Pancreas (tissue), 10 donors: ENCODE data around the gene NTMT2. TPM values are rescaled to one million over a fixed set of nuclear protein-coding genes. Genes with fewer than 3 reads are reported as not detected.

Experiments used
- ATAC-seq, 4 donors: fragments of 200-7000 bp; cut with Tn5 transposase; one replicate each; pipeline versions ENCODE4 v1.8.0 to v1.9.1; 2020; ENCODE audit warnings: mild to moderate bottlenecking in 4 of 4, moderate library complexity in 4 of 4
- DNase-seq, 6 donors: peaks; one replicate each; pipeline ENCODE4 v3.0.0-alpha.2; 2020
- FAIRE-seq: peaks from 2 replicates; lab custom pipeline; 2012; peaks lifted over from hg19 to GRCh38; lab: Jason Lieb, UNC
- H3K27ac ChIP-seq, 4 donors: fragments of 200-600 bp; sonication (generic); 1 replicate in 3 of 4; 2 replicates in 1 of 4; pipeline versions ENCODE4 v1.5.0 to v1.8.0; 2020
- H3K27me3 ChIP-seq, 4 donors: fragments of 200-600 bp; one replicate each; pipeline ENCODE4 v1.8.0; 2021
- H3K36me3 ChIP-seq, 3 donors: fragments of 200-600 bp; sonication (generic) in 1 of 3; one replicate each; pipeline versions ENCODE4 v1.5.0 to v1.8.0; 2020 to 2021
- H3K4me1 ChIP-seq, 3 donors: fragments of 200-600 bp; one replicate each; pipeline ENCODE4 v1.8.0; 2021
- H3K4me3 ChIP-seq, 4 donors: fragments of 200-600 bp; sonication (generic) in 2 of 4; one replicate each; pipeline versions ENCODE4 v1.5.0 to v1.8.0; 2020 to 2021
- H3K9me3 ChIP-seq, 4 donors: fragments of 200-600 bp; one replicate each; pipeline ENCODE4 v1.8.0; 2021
- WGBS, 2 donors: extraction: QIAGEN DNeasy Blood & Tissue Kit; methylation state at CpG; one replicate each; pipeline ENCODE4 v1.1.7; 2013; 5-methylcytosine and 5-hydroxymethylcytosine counted together
- intact Hi-C, 3 donors: fragments of 100-400 bp; cut with DNase I; formaldehyde crosslinking; loops; one replicate each; pipeline versions ENCODE4 v1.11.1 to v1.14.2; 2022
- polyA plus RNA-seq, 2 donors: library from polyadenylated mRNA; stranded (reverse); fragments of 200-250 nt; gene quantifications; one replicate each; pipeline ENCODE4 v1.2.3, GENCODE V29; 2013
- total RNA-seq, 6 donors: library from RNA; stranded (reverse); fragmentation: NEBNext Ultra II Directional in 4 of 6; extraction: Animal tissue kit (Norgen Biotek cat#: 25700) in 4 of 6; gene quantifications; one replicate each; pipeline versions ENCODE4 v1.2.1 to v1.2.4, GENCODE V29; 2021 to 2023
- TF ChIP-seq, protein P1 (sequence below), 4 donors: fragments of 200-600 bp; sonication (generic) in 3 of 4; IDR thresholded peaks; one replicate each; pipeline versions ENCODE4 v1.5.0 to v1.8.0; 2021; ENCODE audit warnings: antibody characterized with exemption in 4 of 4
- donor health status: healthy with polysubstance abuse.
- donor health status: DM: no; HTN: no; CAD: no; lungs with moderate emphysema.
- donor health status: DM: no; HTN: no; CAD: no.
- donor health status: control.
- donor health status: control.
- donor health status: Bipolar disorder and iron deficiency.
- donor health status: DM: yes; HTN: yes; CAD: no.
- donor health status: DM: no; HTN: no; CAD: no.
- donor health status: DM: no; HTN: no; CAD: no.
- donor health status: DM: yes; HTN: yes; CAD: no.

NTMT2 gene
- total and polyA plus RNA-seq, 8 donors, result not detected

DNA sequence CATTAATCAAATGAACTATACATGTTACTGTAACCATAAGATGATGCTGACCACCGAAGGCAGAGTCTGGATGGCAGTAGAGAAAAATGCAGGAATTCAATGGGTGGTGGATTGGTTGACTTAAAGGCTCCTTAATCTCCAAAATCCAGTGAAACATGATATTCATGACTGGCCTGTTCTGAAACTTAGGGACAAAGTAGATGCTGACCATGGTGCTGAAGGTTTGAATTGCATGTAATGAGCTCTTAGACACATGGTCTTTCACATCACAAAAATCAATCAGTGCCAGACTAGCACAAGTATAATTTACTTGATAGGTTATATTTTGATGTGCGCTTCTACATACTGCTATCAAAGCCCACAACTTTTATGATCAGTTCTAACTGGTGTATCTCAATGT, 30.9 kb upstream of the NTMT2 start:
- no peak for DNase-seq
- no peaks in the 10 kb centered on the region for H3K27me3 ChIP-seq
- 60 to 64% methylated on average over 2 of the region's 2 CpGs for WGBS, 2 donors
- H3K4me1 ChIP-seq, result no peaks in the 10 kb centered on the region
- H3K4me3 ChIP-seq, result no peak overlapping the region
- H3K9me3 ChIP-seq, result no peaks in the 10 kb centered on the region
- no peak overlapping the region for H3K27ac ChIP-seq
- intact Hi-C loops, result no loop called here
- no peak for FAIRE-seq
- ATAC-seq, result no peak
- TF ChIP-seq, protein P1, sequence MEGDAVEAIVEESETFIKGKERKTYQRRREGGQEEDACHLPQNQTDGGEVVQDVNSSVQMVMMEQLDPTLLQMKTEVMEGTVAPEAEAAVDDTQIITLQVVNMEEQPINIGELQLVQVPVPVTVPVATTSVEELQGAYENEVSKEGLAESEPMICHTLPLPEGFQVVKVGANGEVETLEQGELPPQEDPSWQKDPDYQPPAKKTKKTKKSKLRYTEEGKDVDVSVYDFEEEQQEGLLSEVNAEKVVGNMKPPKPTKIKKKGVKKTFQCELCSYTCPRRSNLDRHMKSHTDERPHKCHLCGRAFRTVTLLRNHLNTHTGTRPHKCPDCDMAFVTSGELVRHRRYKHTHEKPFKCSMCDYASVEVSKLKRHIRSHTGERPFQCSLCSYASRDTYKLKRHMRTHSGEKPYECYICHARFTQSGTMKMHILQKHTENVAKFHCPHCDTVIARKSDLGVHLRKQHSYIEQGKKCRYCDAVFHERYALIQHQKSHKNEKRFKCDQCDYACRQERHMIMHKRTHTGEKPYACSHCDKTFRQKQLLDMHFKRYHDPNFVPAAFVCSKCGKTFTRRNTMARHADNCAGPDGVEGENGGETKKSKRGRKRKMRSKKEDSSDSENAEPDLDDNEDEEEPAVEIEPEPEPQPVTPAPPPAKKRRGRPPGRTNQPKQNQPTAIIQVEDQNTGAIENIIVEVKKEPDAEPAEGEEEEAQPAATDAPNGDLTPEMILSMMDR (IDR thresholded peaks at IDR 0.05), result no peak
- no peaks in the 10 kb centered on the region for H3K36me3 ChIP-seq

- Histone ChIP-seq H3K36me3 (no peaks in the 10 kb centered on the region), H3K9me3 (no peaks in the 10 kb centered on the region), H3K27ac (no peak overlapping the region), H3K4me1 (no peaks in the 10 kb centered on the region), H3K4me3 (no peak overlapping the region), H3K27me3 (peaks cover 0 to 3% (median 0%) of the 10 kb centered on the region in 4 donors)
- 82 to 84% methylated on average over 6 of the region's 6 CpGs for WGBS, 2 donors
- TF ChIP-seq, protein P1 (IDR thresholded peaks at IDR 0.05), result no peak
- DNase-seq (no peak), FAIRE-seq (no peak), ATAC-seq (no peak)
- intact Hi-C loops, result no loop called here
Measured at GRCh38 chr1:170122366-170122765, 23.4 kb upstream of the NTMT2 start.

GRCh38 chr1:170125269-170125668, 20.5 kb upstream of the NTMT2 start:
- Histone ChIP-seq H3K27ac (no peak overlapping the region), H3K4me1 (no peaks in the 10 kb centered on the region), H3K36me3 (no peaks in the 10 kb centered on the region), H3K9me3 (no peaks in the 10 kb centered on the region), H3K27me3 (peaks cover 0 to 3% (median 0%) of the 10 kb centered on the region in 4 donors), H3K4me3 (no peak overlapping the region)
- intact Hi-C loops, result no loop called here
- FAIRE-seq (no peak), ATAC-seq (no peak), DNase-seq (no peak)
- TF ChIP-seq, protein P1 (IDR thresholded peaks at IDR 0.05), result no peak

DNA sequence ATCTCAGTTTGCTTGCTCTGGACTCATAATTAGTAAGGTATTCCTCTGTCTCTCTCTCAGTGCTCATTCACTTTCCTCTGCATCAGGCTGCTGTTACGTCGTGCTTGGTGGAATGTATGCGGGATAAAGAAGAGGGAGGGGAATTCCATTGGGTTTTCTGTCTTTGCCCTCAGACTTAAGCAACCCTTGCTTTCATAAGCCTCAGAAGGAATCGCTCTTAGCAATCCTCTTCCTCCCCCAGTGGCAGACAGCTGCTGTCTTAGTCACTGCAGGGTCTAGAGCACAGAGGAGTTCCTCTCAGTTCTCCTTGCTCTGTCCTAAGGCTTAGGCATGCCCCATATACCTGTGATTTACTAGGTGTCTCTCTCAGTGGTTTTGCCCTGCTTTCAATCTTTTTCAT, 19.1 kb upstream of the NTMT2 start:
- peaks cover 0 to 3% (median 0%) of the 10 kb centered on the region in 4 donors for H3K27me3 ChIP-seq
- no peak overlapping the region for H3K4me3 ChIP-seq
- H3K27ac ChIP-seq, result no peak overlapping the region
- ATAC-seq (peak in 1 of 4 donors; percentile 43), DNase-seq (no peak), FAIRE-seq (no peak)
- H3K36me3 ChIP-seq, result no peaks in the 10 kb centered on the region
- H3K4me1 ChIP-seq, result no peaks in the 10 kb centered on the region
- intact Hi-C loops, result no loop called here
- H3K9me3 ChIP-seq, result no peaks in the 10 kb centered on the region
- 36 to 59% methylated on average over 4 of the region's 4 CpGs for WGBS, 2 donors
- TF ChIP-seq, protein P1 (IDR thresholded peaks at IDR 0.05), result no peak

DNA sequence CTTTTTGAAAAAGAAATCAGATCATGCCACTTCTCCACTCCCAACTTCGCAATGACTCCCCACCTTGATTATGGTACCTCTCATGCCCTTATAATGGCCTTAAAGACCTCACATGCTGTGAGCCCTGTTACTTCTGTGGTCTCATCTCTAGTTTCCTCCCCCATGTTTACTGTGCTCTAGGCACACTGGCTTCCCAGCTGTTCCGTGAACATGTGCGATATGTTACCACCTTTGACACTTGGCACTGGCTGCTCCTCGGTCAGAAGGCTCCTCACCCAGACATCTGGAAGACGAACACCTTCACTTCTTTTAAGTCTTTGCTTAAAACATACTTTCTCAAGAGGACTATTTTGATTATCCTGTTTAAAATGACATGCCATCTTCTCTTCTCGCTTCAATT, 14.3 kb upstream of the NTMT2 start:
- intact Hi-C loops, result no loop called here

More for the DNA sequence above, 14.3 kb upstream of the NTMT2 start:
- 64 to 67% methylated on average over 6 of the region's 6 CpGs for WGBS, 2 donors
- no peaks in the 10 kb centered on the region for H3K27me3 ChIP-seq
- no peak overlapping the region for H3K27ac ChIP-seq
- H3K9me3 ChIP-seq, result no peaks in the 10 kb centered on the region
- H3K4me1 ChIP-seq, result no peaks in the 10 kb centered on the region
- no peak for FAIRE-seq
- no peaks in the 10 kb centered on the region for H3K36me3 ChIP-seq
- no peak overlapping the region for H3K4me3 ChIP-seq
- DNase-seq, result no peak
- TF ChIP-seq, protein P1 (IDR thresholded peaks at IDR 0.05), result no peak
- no peak for ATAC-seq
